A673 (cell line): Measurements from ENCODE around the gene COL4A1. TPM values are rescaled to one million over a fixed set of nuclear protein-coding genes. Genes with fewer than 3 reads are reported as not detected.

Source experiments
- BruUV-seq: library from RNA; stranded (reverse); fragments of 400-500 nt; replicated peaks from 2 replicates; lab custom pipeline; 2021; lab: Mats Ljungman, UMichigan
- CTCF ChIA-PET: fragments of 300-600 bp; sonication (Branson Sonifier 250); formaldehyde crosslinking; loops from one replicate; lab custom pipeline; 2022; ENCODE audit warnings: antibody characterized with exemption; lab: Charles Lee
- POLR2A ChIA-PET: fragments of 300-600 bp; sonication (Branson Sonifier 250); formaldehyde crosslinking; loops from one replicate; lab custom pipeline; 2022; ENCODE audit warnings: antibody characterized with exemption; ENCODE audit not compliant: low non-redundant PET; lab: Charles Lee
- DNase-seq: peaks from one replicate; pipeline ENCODE4 v3.0.0-alpha.2; 2015; ENCODE audit warnings: low spot score
- H3K27ac ChIP-seq: fragments of 200-600 bp; sonication (generic); 2 replicates; pipeline ENCODE4 v1.5.1; 2016; ENCODE audit warnings: mixed run types, low read depth, mild to moderate bottlenecking, mixed read lengths, antibody characterized with exemption, low read length; ENCODE audit not compliant: poor library complexity, severe bottlenecking
- H3K27me3 ChIP-seq: fragments of 200-600 bp; sonication (generic); replicated peaks from 2 replicates; pipeline ENCODE4 v1.6.1; 2017; ENCODE audit warnings: mixed run types, low read depth, mild to moderate bottlenecking, mixed read lengths, antibody characterized with exemption, low read length; ENCODE audit not compliant: insufficient read depth, poor library complexity
- H3K36me3 ChIP-seq: fragments of 200-600 bp; sonication (generic); 2 replicates; pipeline ENCODE4 v1.6.1; 2016; ENCODE audit warnings: mixed run types, mild to moderate bottlenecking, mixed read lengths, antibody characterized with exemption, low read length; ENCODE audit not compliant: insufficient read depth, poor library complexity, severe bottlenecking
- H3K4me1 ChIP-seq: fragments of 200-600 bp; sonication (generic); 2 replicates; pipeline ENCODE4 v1.6.1; 2017; ENCODE audit warnings: mixed run types, mild to moderate bottlenecking, mixed read lengths, antibody characterized with exemption, low read length; ENCODE audit not compliant: insufficient read depth, poor library complexity, severe bottlenecking
- H3K4me3 ChIP-seq: fragments of 200-600 bp; sonication (generic); 2 replicates; pipeline ENCODE4 v1.5.1; 2016; ENCODE audit warnings: low read depth, mixed run types, mild to moderate bottlenecking, mixed read lengths, low read length; ENCODE audit not compliant: poor library complexity, severe bottlenecking
- H3K9me3 ChIP-seq: fragments of 200-600 bp; sonication (generic); 2 replicates; pipeline ENCODE4 v1.6.1; 2016; ENCODE audit warnings: mixed run types, low read depth, mild to moderate bottlenecking, mixed read lengths, antibody characterized with exemption, low read length; ENCODE audit not compliant: poor library complexity, severe bottlenecking
- EZH2 ChIP-seq: fragments of 200-600 bp; sonication (generic); IDR thresholded peaks from 2 replicates; pipeline ENCODE4 v1.6.1; 2017; ENCODE audit warnings: borderline replicate concordance, low read depth, mild to moderate bottlenecking, mixed read lengths, antibody characterized with exemption, low read length; ENCODE audit not compliant: poor library complexity, severe bottlenecking
- intact Hi-C: fragments of 100-400 bp; cut with micrococcal nuclease; formaldehyde crosslinking; loops from one replicate; pipeline ENCODE4 v1.10.0; 2022; ENCODE audit not compliant: unreplicated experiment
- total RNA-seq: library from RNA; stranded (reverse); gene quantifications from 2 replicates; pipeline ENCODE4 v1.2.3, GENCODE V29; 2021
- TF ChIP-seq, protein P1 (sequence below): fragments of 300-800, 200-600 bp; sonication (generic); conservative IDR thresholded peaks from 2 replicates; pipeline ENCODE4 v1.5.1; 2017; ENCODE audit warnings: low read depth, mild to moderate bottlenecking, antibody characterized with exemption, low read length, moderate library complexity, mixed read lengths

The COL4A1 gene
- total RNA-seq, 1 experiment from 2014 or later, result 83.9 TPM

DNA sequence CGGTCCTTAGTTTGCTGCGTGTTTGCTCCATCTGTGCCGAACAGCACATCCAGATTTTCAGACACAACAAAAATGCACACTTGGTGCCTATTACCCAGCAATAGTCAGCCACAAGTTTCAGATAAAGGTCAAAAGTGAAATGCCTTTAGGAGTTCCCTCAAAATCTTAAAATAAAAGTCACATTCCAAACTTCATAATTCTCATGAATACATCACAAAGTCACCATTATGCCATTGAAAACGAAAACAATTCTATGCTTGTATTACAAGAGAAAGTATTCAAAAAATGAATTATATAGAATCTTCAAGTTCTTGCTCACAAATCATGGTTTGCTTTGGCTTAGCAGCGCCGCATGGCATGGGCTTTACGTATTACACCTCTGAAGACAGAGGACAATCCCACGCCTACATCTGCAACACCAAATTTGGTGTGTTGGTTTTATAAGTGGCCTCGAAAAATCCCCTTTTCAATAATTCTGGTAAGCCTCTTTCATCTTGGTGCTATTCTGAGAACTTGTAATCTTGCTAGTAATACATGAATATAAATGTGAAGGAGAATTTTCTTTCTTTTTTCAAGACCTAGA, 26.6 kb downstream of the COL4A1 start:
- no peak for DNase-seq
- POLR2A ChIA-PET, result no interaction called here
- H3K4me1 ChIP-seq, result peaks cover 16% of the 10 kb centered on the region
- no TSS peak for BruUV-seq
- CTCF ChIA-PET, result no interaction called here
- intact Hi-C loops, result no loop called here
- H3K27ac ChIP-seq, result no peak overlapping the region
- no peaks in the 10 kb centered on the region for H3K36me3 ChIP-seq
- H3K27me3 ChIP-seq, result no peaks in the 10 kb centered on the region
- TF ChIP-seq, protein P1, sequence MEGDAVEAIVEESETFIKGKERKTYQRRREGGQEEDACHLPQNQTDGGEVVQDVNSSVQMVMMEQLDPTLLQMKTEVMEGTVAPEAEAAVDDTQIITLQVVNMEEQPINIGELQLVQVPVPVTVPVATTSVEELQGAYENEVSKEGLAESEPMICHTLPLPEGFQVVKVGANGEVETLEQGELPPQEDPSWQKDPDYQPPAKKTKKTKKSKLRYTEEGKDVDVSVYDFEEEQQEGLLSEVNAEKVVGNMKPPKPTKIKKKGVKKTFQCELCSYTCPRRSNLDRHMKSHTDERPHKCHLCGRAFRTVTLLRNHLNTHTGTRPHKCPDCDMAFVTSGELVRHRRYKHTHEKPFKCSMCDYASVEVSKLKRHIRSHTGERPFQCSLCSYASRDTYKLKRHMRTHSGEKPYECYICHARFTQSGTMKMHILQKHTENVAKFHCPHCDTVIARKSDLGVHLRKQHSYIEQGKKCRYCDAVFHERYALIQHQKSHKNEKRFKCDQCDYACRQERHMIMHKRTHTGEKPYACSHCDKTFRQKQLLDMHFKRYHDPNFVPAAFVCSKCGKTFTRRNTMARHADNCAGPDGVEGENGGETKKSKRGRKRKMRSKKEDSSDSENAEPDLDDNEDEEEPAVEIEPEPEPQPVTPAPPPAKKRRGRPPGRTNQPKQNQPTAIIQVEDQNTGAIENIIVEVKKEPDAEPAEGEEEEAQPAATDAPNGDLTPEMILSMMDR, result no peak
- no peak overlapping the region for H3K4me3 ChIP-seq
- no peaks in the 10 kb centered on the region for H3K9me3 ChIP-seq

DNA sequence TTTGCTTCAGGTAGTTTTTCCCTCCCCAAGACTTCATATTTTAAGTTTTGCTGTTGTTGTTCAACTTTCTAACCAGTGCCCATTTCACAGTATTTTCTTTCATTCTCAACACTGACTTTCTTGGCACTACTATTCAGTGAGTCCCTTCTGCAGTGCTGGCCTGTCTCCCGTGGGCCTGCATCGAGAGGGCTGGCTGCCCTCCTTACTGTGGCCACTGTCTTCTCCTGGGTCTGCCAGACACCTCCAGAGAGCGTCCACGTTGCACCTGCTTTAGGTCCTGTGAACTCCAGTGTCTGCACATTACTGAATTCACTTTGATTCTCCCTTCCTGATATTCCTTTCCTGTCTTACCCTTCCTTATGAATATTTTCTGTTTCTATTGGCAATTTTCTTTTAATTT, 27.3 kb downstream of the COL4A1 start:
- BruUV-seq, result no TSS peak
- no peak for DNase-seq
- Histone ChIP-seq H3K9me3 (no peaks in the 10 kb centered on the region), H3K4me1 (peaks cover 16% of the 10 kb centered on the region), H3K4me3 (no peak overlapping the region), H3K36me3 (no peaks in the 10 kb centered on the region), H3K27me3 (no peaks in the 10 kb centered on the region), H3K27ac (no peak overlapping the region)
- intact Hi-C loops, result no loop called here
- ChIA-PET CTCF (no interaction called here), POLR2A (no interaction called here)
- TF ChIP-seq, protein P1, result no peak
- TF ChIP-seq EZH2, result no peak

DNA sequence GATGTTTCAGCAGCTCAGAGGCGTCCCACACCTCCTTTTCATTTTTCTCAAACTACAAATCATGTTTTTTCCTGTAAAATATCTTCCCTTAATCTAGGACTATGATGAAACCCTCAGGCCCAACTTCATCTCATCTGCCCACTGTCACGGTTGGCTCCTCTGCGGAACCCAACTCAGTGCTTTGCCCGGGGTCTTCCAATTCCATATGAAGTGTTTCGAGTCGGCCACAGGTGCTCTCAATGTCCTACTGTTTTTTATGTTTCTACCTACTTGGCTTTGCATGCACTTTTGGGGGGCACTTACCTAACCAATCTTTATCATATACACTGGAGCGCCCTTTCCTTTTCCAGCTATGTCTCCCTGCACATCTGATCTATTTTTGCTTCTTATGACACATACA, 28.1 kb downstream of the COL4A1 start:
- DNase-seq, result no peak
- POLR2A ChIA-PET, result no interaction called here
- CTCF ChIA-PET, result no interaction called here
- H3K27me3 ChIP-seq, result no peaks in the 10 kb centered on the region
- no peaks in the 10 kb centered on the region for H3K9me3 ChIP-seq
- no peaks in the 10 kb centered on the region for H3K36me3 ChIP-seq
- H3K4me1 ChIP-seq, result peaks cover 16% of the 10 kb centered on the region
- no peak overlapping the region for H3K4me3 ChIP-seq
- TF ChIP-seq EZH2, result no peak
- TF ChIP-seq, protein P1, result no peak
- no TSS peak for BruUV-seq
- H3K27ac ChIP-seq, result no peak overlapping the region
- intact Hi-C loops, result no loop called here
